GM12878 (cell line): Measurements from ENCODE around the gene HS6ST1. TPM values are rescaled to one million over a fixed set of nuclear protein-coding genes. Genes with fewer than 3 reads are reported as not detected.
"Not testable (repeated sequence)": the region's sequence is repeated elsewhere in the genome, so short reads cannot be mapped to it uniquely, and the experiment has no call there.

Experiments used
- ATAC-seq: fragments of 200-7000 bp; cut with Tn5 transposase; 3 replicates; pipeline ENCODE4 v1.9.1; 2020; ENCODE audit warnings: mild to moderate bottlenecking, moderate library complexity
- BruUV-seq: library from RNA; stranded (reverse); fragments of 400-500 nt; replicated peaks from 2 replicates; lab custom pipeline; 2021; lab: Mats Ljungman, UMichigan
- CTCF ChIA-PET: fragments of 300-600 bp; sonication (Branson Sonifier 250); formaldehyde crosslinking; extraction: SDS; loops from one replicate; lab custom pipeline; 2021; ENCODE audit warnings: inconsistent platforms; lab: Yijun Ruan, JAX
- POLR2A ChIA-PET: fragments of 350-600 bp; formaldehyde crosslinking; extraction: SDS; loops from one replicate; lab custom pipeline; 2021; ENCODE audit warnings: inconsistent platforms; lab: Charles Lee
- RAD21 ChIA-PET: fragments of 300-600 bp; sonication (Branson Sonifier 250); formaldehyde crosslinking; loops from one replicate; lab custom pipeline; 2023; ENCODE audit warnings: antibody characterized with exemption; ENCODE audit not compliant: unreplicated experiment; lab: Charles Lee
- SMC1A ChIA-PET: fragments of 300-600 bp; sonication (Branson Sonifier 250); formaldehyde crosslinking; loops from one replicate; lab custom pipeline; 2023; ENCODE audit not compliant: unreplicated experiment, uncharacterized antibody; lab: Charles Lee
- DNase-seq: peaks from one replicate; pipeline ENCODE4 v3.0.0-alpha.2; 2011; ENCODE audit warnings: low read depth, low spot score
- FAIRE-seq: peaks from 3 replicates; lab custom pipeline; 2011; peaks lifted over from hg19 to GRCh38; lab: Jason Lieb, UNC
- H2AFZ ChIP-seq: 2 replicates; pipeline ENCODE4 v1.6.0; 2011; ENCODE audit warnings: low read depth, low read length, control low read depth; ENCODE audit not compliant: control insufficient read depth
- H3K27ac ChIP-seq: 2 replicates; pipeline ENCODE4 v1.5.1; 2011; ENCODE audit warnings: control low read depth; ENCODE audit not compliant: control insufficient read depth, insufficient read depth
- H3K27me3 ChIP-seq, 2 experiments: replicated peaks in 1 of 2; 2 replicates each; pipeline versions ENCODE4 v1.6.0 to v1.6.1; 2011; ENCODE audit warnings: low read length in 1 of 2; ENCODE audit not compliant: control insufficient read depth in 2 of 2, insufficient read depth in 2 of 2
- H3K36me3 ChIP-seq, 2 experiments: 2 replicates each; pipeline ENCODE4 v1.5.1; 2011; ENCODE audit warnings: low read length in 1 of 2; ENCODE audit not compliant: control insufficient read depth in 2 of 2, insufficient read depth in 2 of 2
- H3K4me1 ChIP-seq: 2 replicates; pipeline ENCODE4 v1.6.1; 2011; ENCODE audit warnings: mild to moderate bottlenecking, low read length, moderate library complexity, mixed read lengths; ENCODE audit not compliant: control insufficient read depth, insufficient read depth
- H3K4me2 ChIP-seq: 2 replicates; pipeline ENCODE4 v1.6.0; 2011; ENCODE audit warnings: control low read depth; ENCODE audit not compliant: control insufficient read depth, insufficient read depth
- H3K4me3 ChIP-seq: fragments of 200-600 bp; sonication (generic); 2 replicates; pipeline ENCODE4 v1.5.1; 2016
- H3K79me2 ChIP-seq: 2 replicates; pipeline ENCODE4 v1.6.0; 2011; ENCODE audit warnings: low read length; ENCODE audit not compliant: control insufficient read depth, insufficient read depth
- H3K9ac ChIP-seq: 2 replicates; pipeline ENCODE4 v1.8.0; 2011; ENCODE audit warnings: low read length, control low read depth, mixed read lengths; ENCODE audit not compliant: control insufficient read depth, insufficient read depth
- H3K9me3 ChIP-seq: replicated peaks from 3 replicates; pipeline ENCODE4 v1.5.1; 2011; ENCODE audit warnings: mild to moderate bottlenecking, low read length; ENCODE audit not compliant: control insufficient read depth, insufficient read depth
- H4K20me1 ChIP-seq: 2 replicates; pipeline ENCODE4 v1.6.0; 2011; ENCODE audit not compliant: control insufficient read depth, insufficient read depth
- WGBS: methylation state at CpG from one replicate; pipeline ENCODE4 v1.1.6; 2016; ENCODE audit warnings: low lambda C conversion rate; ENCODE audit not compliant: insufficient replicate concordance, insufficient coverage; ENCODE audit errors: missing lambda C conversion rate; 5-methylcytosine and 5-hydroxymethylcytosine counted together
- in situ Hi-C: fragments of 300-500 bp; cut with MboI; formaldehyde crosslinking; loops from 9 replicates; pipeline ENCODE4 v1.14.3; 2018; ENCODE audit warnings: mixed read lengths
- intact Hi-C: fragments of 100-400 bp; cut with micrococcal nuclease; formaldehyde crosslinking; loops from one replicate; pipeline ENCODE4 v1.14.2; 2022; ENCODE audit not compliant: unreplicated experiment
- polyA plus RNA-seq, 11 experiments: library from polyadenylated mRNA; depleted of rRNA in 4 of 11; unstranded in 6 of 11; stranded (reverse) in 5 of 11; fragments of >200 nt; fragmentation: Nextera tagmentation in 4 of 11; fragmentation: Illumina TruSeq in 1 of 11; extraction: Ambion mirVana in 4 of 11; extraction: Trizol in 1 of 11; gene quantifications; 1 replicate in 1 of 11; 2 replicates in 10 of 11; pipeline versions ENCODE4 v1.2.1 to v1.2.3, GENCODE V29; 2011 to 2016; ENCODE audit warnings: inconsistent platforms in 2 of 11, missing spikeins in 2 of 11, low read depth in 1 of 11
- total RNA-seq, 4 experiments: library from RNA; depleted of rRNA in 3 of 4; stranded (reverse); fragments of >200 nt in 3 of 4; fragmentation: Illumina TruSeq in 1 of 4; extraction: Trizol in 1 of 4; gene quantifications; 2 replicates each; pipeline versions ENCODE4 v1.2.1 to v1.2.3, GENCODE V29; 2013 to 2021

Gene HS6ST1
- total and polyA plus RNA-seq, 10 of the 15 experiments (the other 5 are each of a cell fraction or from before 2014, with no cell fraction given) = 0.48 to 17.0 (median 4.7) TPM

DNA sequence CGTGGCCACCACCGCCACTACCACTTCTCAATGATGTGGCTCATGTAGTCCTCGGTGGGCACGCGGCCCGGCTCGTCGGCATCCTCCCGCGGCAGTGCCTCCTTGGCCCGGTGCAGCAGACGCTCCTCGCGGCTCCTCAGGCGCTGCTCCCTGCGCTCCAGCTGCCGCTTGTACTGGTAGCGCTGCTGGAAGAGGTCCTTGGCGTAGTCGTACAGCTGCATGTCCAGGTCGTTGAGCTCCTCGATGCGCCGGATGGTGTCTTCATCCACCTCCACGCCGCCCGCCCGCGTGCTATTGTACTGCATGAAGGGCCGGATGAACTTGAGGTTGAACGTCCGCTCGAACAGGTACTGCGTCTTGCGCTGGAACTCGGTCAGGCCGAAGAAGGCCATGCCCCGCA is 50.5 kb downstream of the HS6ST1 start:
- H3K4me1 ChIP-seq, H3K4me3 ChIP-seq, H3K4me2 ChIP-seq, BruUV-seq, FAIRE-seq, H2AFZ ChIP-seq, DNase-seq, ATAC-seq, H3K79me2 ChIP-seq, H3K36me3 ChIP-seq, CTCF ChIA-PET, intact Hi-C loops, SMC1A ChIA-PET, H3K27me3 ChIP-seq, H3K27ac ChIP-seq, H3K9me3 ChIP-seq, in situ Hi-C loops, RAD21 ChIA-PET, H3K9ac ChIP-seq, H4K20me1 ChIP-seq, POLR2A ChIA-PET: not testable (repeated sequence)
- WGBS = 99% methylated on average over 30 of the region's 38 CpGs

DNA sequence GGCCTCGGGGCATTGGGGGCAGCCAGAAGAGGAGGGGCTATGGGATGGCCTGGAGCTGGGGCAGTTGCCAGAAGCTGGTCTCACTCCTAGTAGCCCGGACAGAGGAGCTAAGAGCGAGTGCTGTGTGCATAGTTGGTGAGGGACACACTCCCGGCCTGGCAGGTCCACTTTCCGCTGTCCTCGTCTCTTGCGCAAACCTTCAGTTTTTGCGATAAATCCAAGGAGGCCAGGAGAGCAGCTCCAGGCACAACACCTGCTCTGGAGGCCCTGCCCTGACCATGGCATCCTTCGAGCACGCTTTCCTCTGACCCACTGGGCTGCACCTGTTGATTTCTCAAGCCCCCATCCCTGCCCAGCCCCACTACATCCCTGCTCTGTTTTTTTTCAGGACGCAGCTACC is 51.0 kb downstream of the HS6ST1 start:
- CTCF ChIA-PET, FAIRE-seq: not testable (repeated sequence)

DNA sequence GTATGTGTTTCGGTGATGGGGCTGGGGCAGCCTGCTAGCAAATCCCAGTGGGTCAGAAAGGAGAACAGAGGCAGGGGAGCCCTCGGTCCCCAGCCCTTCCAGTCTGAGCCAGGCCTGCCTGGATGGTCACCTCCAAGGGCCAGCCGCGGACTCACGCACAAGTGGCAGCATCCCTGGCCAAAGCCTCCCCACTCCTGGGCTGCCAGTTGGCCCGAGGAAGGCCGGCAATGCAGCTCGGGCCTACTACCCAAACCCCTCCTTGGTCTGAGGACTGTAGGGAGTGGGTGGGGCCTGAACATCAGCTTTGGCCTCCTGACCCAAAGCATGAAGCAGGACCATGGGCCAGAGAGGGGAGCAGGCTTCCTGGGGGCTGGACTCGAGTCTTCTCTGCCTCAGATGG is 51.5 kb downstream of the HS6ST1 start:
- H4K20me1 ChIP-seq, ATAC-seq, intact Hi-C loops, H3K27me3 ChIP-seq, DNase-seq, BruUV-seq, in situ Hi-C loops, H3K79me2 ChIP-seq, POLR2A ChIA-PET, FAIRE-seq, H3K9ac ChIP-seq, SMC1A ChIA-PET, RAD21 ChIA-PET, H3K4me3 ChIP-seq, CTCF ChIA-PET, H3K36me3 ChIP-seq, H3K27ac ChIP-seq, H2AFZ ChIP-seq, H3K4me2 ChIP-seq, H3K9me3 ChIP-seq, H3K4me1 ChIP-seq: not testable (repeated sequence)
- WGBS = 82% methylated on average over 6 of the region's 9 CpGs

More for the DNA sequence above, 51.0 kb downstream of the HS6ST1 start:
- H3K9ac ChIP-seq, ATAC-seq, H3K79me2 ChIP-seq, H3K36me3 ChIP-seq, SMC1A ChIA-PET, H3K27ac ChIP-seq, H3K27me3 ChIP-seq, H3K4me1 ChIP-seq, BruUV-seq, POLR2A ChIA-PET, H3K9me3 ChIP-seq, H2AFZ ChIP-seq, H3K4me3 ChIP-seq, intact Hi-C loops, H4K20me1 ChIP-seq, in situ Hi-C loops, H3K4me2 ChIP-seq, DNase-seq, RAD21 ChIA-PET: not testable (repeated sequence)
- 86% methylated on average over 11 of the region's 11 CpGs for WGBS

DNA sequence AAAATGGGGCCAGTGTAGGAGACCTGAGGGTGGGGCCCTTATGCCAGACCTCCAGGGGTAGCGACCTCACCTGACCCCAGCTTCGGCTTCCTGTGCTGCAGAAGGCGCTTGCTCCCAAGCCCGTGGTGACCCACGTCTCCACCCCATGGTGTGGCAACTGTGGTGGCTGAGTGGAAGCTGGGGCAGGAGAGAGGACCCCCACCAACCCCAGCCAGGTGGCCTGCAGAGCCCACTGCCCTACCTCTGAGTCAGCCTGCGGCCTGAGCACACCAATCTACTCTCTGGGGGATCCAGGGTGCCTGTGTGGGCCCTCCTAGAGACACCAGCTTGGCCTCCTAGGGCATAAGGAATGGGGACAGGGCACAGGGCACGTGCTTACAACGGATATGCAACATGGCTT is 52.2 kb downstream of the HS6ST1 start:
- H3K9ac ChIP-seq, H4K20me1 ChIP-seq, H2AFZ ChIP-seq, in situ Hi-C loops, H3K36me3 ChIP-seq, H3K79me2 ChIP-seq, FAIRE-seq, ATAC-seq, DNase-seq, intact Hi-C loops, CTCF ChIA-PET, RAD21 ChIA-PET, H3K27ac ChIP-seq, H3K27me3 ChIP-seq, H3K4me2 ChIP-seq, H3K9me3 ChIP-seq, SMC1A ChIA-PET, POLR2A ChIA-PET, H3K4me1 ChIP-seq, H3K4me3 ChIP-seq, BruUV-seq: not testable (repeated sequence)
- 93% methylated on average over 8 of the region's 8 CpGs for WGBS
